HepG2 (cell line): ENCODE data around the gene NUDT16. TPM values are rescaled to one million over a fixed set of nuclear protein-coding genes. Genes with fewer than 3 reads are reported as not detected.

Experiments
- LCORL ChIP-seq, 2 experiments: fragments of 450-650 bp in 1 of 2; sonication (generic) in 1 of 2; formaldehyde crosslinking in 1 of 2; IDR thresholded peaks; 2 replicates each; pipeline versions ENCODE4 v1.5.0 to v1.6.1; 2017 to 2020; ENCODE audit warnings: antibody characterized with exemption in 1 of 2, missing genetic modification reagents in 1 of 2
- MEIS2 ChIP-seq: sonication (generic); formaldehyde crosslinking; IDR thresholded peaks from 2 replicates; pipeline ENCODE4 v1.9.0; 2021; ENCODE audit warnings: mild to moderate bottlenecking, missing genetic modification reagents
- SPEN ChIP-seq: sonication (generic); formaldehyde crosslinking; IDR thresholded peaks from 2 replicates; pipeline ENCODE4 v1.5.1; 2020; ENCODE audit warnings: low read depth, mild to moderate bottlenecking, missing genetic modification reagents
- UBTF ChIP-seq: sonication (generic); formaldehyde crosslinking; IDR thresholded peaks from 2 replicates; pipeline ENCODE4 v1.4.0; 2020; ENCODE audit warnings: mild to moderate bottlenecking, missing genetic modification reagents
- ZBTB2 ChIP-seq: sonication (generic); formaldehyde crosslinking; IDR thresholded peaks from 2 replicates; pipeline ENCODE4 v1.8.0; 2022; ENCODE audit warnings: low read depth, missing genetic modification reagents
- ZBTB43 ChIP-seq: sonication (generic); formaldehyde crosslinking; conservative IDR thresholded peaks from 2 replicates; pipeline ENCODE4 v1.4.0; 2020; ENCODE audit warnings: missing genetic modification reagents
- ZFP90 ChIP-seq: sonication (generic); formaldehyde crosslinking; IDR thresholded peaks from 2 replicates; pipeline ENCODE4 v1.8.0; 2022; ENCODE audit warnings: missing genetic modification reagents, mild to moderate bottlenecking, inconsistent platforms, borderline replicate concordance
- ZNF230 ChIP-seq: sonication (generic); formaldehyde crosslinking; IDR thresholded peaks from 2 replicates; pipeline ENCODE4 v1.4.0; 2020; ENCODE audit warnings: mild to moderate bottlenecking, missing genetic modification reagents
- ZNF251 ChIP-seq: sonication (generic); formaldehyde crosslinking; IDR thresholded peaks from 2 replicates; pipeline ENCODE4 v1.9.0; 2021; ENCODE audit warnings: mild to moderate bottlenecking, missing genetic modification reagents
- ZNF263 ChIP-seq: sonication (generic); formaldehyde crosslinking; IDR thresholded peaks from 2 replicates; pipeline ENCODE4 v1.4.0; 2020; ENCODE audit warnings: missing genetic modification reagents
- ZNF414 ChIP-seq: sonication (generic); formaldehyde crosslinking; IDR thresholded peaks from 2 replicates; pipeline ENCODE4 v1.5.0; 2020; ENCODE audit warnings: missing genetic modification reagents
- ZNF598 ChIP-seq: sonication (generic); formaldehyde crosslinking; IDR thresholded peaks from 2 replicates; pipeline ENCODE4 v1.5.1; 2020; ENCODE audit warnings: mild to moderate bottlenecking, missing genetic modification reagents, borderline replicate concordance
- polyA plus RNA-seq, 8 experiments: library from polyadenylated mRNA; depleted of rRNA in 3 of 8; stranded (reverse) in 7 of 8; unstranded in 1 of 8; fragments of >200 nt; fragmentation: Illumina TruSeq in 4 of 8; extraction: Trizol in 4 of 8; gene quantifications; 2 replicates each; pipeline versions ENCODE4 v1.2.1 to v1.2.3, GENCODE V29; 2011 to 2016; ENCODE audit warnings: low read depth in 4 of 8, missing spikeins in 1 of 8, mixed read lengths in 1 of 8; ENCODE audit not compliant: insufficient read depth in 1 of 8
- total RNA-seq, 5 experiments: library from RNA; depleted of rRNA; stranded (reverse); fragments of >200 nt; fragmentation: Illumina TruSeq; extraction: Trizol; gene quantifications; 2 replicates each; pipeline ENCODE4 v1.2.3, GENCODE V29; 2016; ENCODE audit warnings: low read depth in 1 of 5
- TF ChIP-seq, protein P1 (sequence below): sonication (generic); formaldehyde crosslinking; IDR thresholded peaks from 2 replicates; pipeline ENCODE4 v1.4.0; 2020; ENCODE audit warnings: mild to moderate bottlenecking, missing genetic modification reagents
- TF ChIP-seq, protein P2 (sequence below): sonication (generic); formaldehyde crosslinking; IDR thresholded peaks from 2 replicates; pipeline ENCODE4 v1.8.0; 2022; ENCODE audit warnings: mild to moderate bottlenecking, missing genetic modification reagents, moderate library complexity
- TF ChIP-seq, protein P3 (sequence below): sonication (generic); formaldehyde crosslinking; conservative IDR thresholded peaks from 2 replicates; pipeline ENCODE4 v1.5.0; 2020; ENCODE audit warnings: missing genetic modification reagents

Gene NUDT16
- total and polyA plus RNA-seq, 2 of the 13 experiments (the other 11 are each of a cell fraction or from before 2014, with no cell fraction given): 5.4 to 14.8 TPM

- TF ChIP-seq ZNF414 (CRISPR knock-in tag) (0 out of 2 replicates have a peak, but pooled peaks have one; percentile 61), ZNF230 (CRISPR knock-in tag) (0 out of 2 replicates have a peak, but pooled peaks have one; percentile 65), ZNF251 (CRISPR knock-in tag) (no peak), ZBTB43 (CRISPR knock-in tag) (peak; percentile 37; the same call in 1 of the 2 replicates), ZBTB2 (CRISPR knock-in tag) (no peak), UBTF (CRISPR knock-in tag) (peak; percentile 88), MEIS2 (peak; percentile 9; the same call in 1 of the 2 replicates), ZNF263 (CRISPR knock-in tag) (peak; percentile 9; the same call in 1 of the 2 replicates), SPEN (CRISPR knock-in tag) (peak; percentile 81), LCORL (IDR thresholded peaks at IDR 0.05) (no peak), LCORL (CRISPR knock-in tag; IDR thresholded peaks at IDR 0.05) (peak; percentile 64; the same call in 1 of the 2 replicates), ZNF598 (no peak), ZFP90 (CRISPR knock-in tag) (peak; percentile 89; the same call in 1 of the 2 replicates)
- TF ChIP-seq, protein P1, sequence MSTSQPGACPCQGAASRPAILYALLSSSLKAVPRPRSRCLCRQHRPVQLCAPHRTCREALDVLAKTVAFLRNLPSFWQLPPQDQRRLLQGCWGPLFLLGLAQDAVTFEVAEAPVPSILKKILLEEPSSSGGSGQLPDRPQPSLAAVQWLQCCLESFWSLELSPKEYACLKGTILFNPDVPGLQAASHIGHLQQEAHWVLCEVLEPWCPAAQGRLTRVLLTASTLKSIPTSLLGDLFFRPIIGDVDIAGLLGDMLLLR (CRISPR knock-in tag): peak; percentile 78; the same call in 1 of the 2 replicates
- TF ChIP-seq, protein P2, sequence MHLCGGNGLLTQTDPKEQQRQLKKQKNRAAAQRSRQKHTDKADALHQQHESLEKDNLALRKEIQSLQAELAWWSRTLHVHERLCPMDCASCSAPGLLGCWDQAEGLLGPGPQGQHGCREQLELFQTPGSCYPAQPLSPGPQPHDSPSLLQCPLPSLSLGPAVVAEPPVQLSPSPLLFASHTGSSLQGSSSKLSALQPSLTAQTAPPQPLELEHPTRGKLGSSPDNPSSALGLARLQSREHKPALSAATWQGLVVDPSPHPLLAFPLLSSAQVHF (CRISPR knock-in tag): no peak
- TF ChIP-seq, protein P3, sequence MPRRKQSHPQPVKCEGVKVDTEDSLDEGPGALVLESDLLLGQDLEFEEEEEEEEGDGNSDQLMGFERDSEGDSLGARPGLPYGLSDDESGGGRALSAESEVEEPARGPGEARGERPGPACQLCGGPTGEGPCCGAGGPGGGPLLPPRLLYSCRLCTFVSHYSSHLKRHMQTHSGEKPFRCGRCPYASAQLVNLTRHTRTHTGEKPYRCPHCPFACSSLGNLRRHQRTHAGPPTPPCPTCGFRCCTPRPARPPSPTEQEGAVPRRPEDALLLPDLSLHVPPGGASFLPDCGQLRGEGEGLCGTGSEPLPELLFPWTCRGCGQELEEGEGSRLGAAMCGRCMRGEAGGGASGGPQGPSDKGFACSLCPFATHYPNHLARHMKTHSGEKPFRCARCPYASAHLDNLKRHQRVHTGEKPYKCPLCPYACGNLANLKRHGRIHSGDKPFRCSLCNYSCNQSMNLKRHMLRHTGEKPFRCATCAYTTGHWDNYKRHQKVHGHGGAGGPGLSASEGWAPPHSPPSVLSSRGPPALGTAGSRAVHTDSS (CRISPR knock-in tag): no peak
Observed at GRCh38 chr3:131381445-131382291, at the start of gene NUDT16 (continued).
